ENCODE results near the gene THSD8.
A peak's percentile ranks its signal among the peaks of the same experiment; 100 is the strongest.

THSD8 gene

GRCh38 chr19:12801466-12802266 lies at the start of gene THSD8, which contains the start of gene PRDX2 (continued):
- TF ChIP-seq HIC1 (tag by site-specific recombination; IDR thresholded peaks at IDR 0.05) (peak; percentile 59; the same call in 1 of the 2 replicates), ZSCAN5A (tag by site-specific recombination; IDR thresholded peaks at IDR 0.05) (peak; percentile 19; the same call in 1 of the 2 replicates), ZNF660 (tag by site-specific recombination; IDR thresholded peaks at IDR 0.05) (peak; percentile 88), ZNF513 (tag by site-specific recombination; IDR thresholded peaks at IDR 0.05) (peak; percentile 36; the same call in 1 of the 2 replicates), ZNF777 (tag by site-specific recombination; IDR thresholded peaks at IDR 0.05; ENCODE audit: borderline replicate concordance) (peak; percentile 45; the same call in 1 of the 2 replicates), GLI4 (tag by site-specific recombination; IDR thresholded peaks at IDR 0.05) (0 out of 2 replicates have a peak, but pooled peaks have one; percentile 60), SETDB1 (IDR thresholded peaks at IDR 0.05; ENCODE audit: insufficient read length, low read length) (no peak), ZNF18 (tag by site-specific recombination; IDR thresholded peaks at IDR 0.05) (peak; percentile 57; the same call in 1 of the 2 replicates), ZBTB1 (tag by site-specific recombination; IDR thresholded peaks at IDR 0.05) (no peak), CTCF (tag by site-specific recombination; IDR thresholded peaks at IDR 0.05) (0 out of 2 replicates have a peak, but pooled peaks have one; percentile 70), ZNF785 (tag by site-specific recombination; IDR thresholded peaks at IDR 0.05) (0 out of 2 replicates have a peak, but pooled peaks have one; percentile 18), KLF17 (tag by site-specific recombination; IDR thresholded peaks at IDR 0.05) (peak; percentile 71), ZNF561 (tag by site-specific recombination; IDR thresholded peaks at IDR 0.05; ENCODE audit: borderline replicate concordance) (peak; percentile 85), PATZ1 (tag by site-specific recombination; IDR thresholded peaks at IDR 0.05) (peak; percentile 46; the same call in 1 of the 2 replicates), ZNF214 (tag by site-specific recombination; IDR thresholded peaks at IDR 0.05; ENCODE audit: borderline replicate concordance) (no peak), ZFP3 (tag by site-specific recombination; IDR thresholded peaks at IDR 0.05; ENCODE audit: low read depth) (no peak), GLIS2 (tag by site-specific recombination; IDR thresholded peaks at IDR 0.05) (peak; percentile 62), ZNF398 (tag by site-specific recombination; IDR thresholded peaks at IDR 0.05) (peak; percentile 30; the same call in 1 of the 2 replicates), INSM2 (tag by site-specific recombination; IDR thresholded peaks at IDR 0.05) (peak; percentile 47; the same call in 1 of the 2 replicates)
